Stimulated activated naive CD8-positive, alpha-beta T cell treated with anti-CD3 and anti-CD28 coated beads, Interleukin-15, Interleukin-2, amounts not matched to agents 100 U/mL and 50 U/mL, for 24 hours (primary cell): ENCODE results near the gene CNTNAP4.

ENCODE experiments used
- ATAC-seq: fragments of 150-1000 bp; cut with Tn5 transposase; one replicate; pipeline ENCODE4 v1.10.0; 2021
- DNase-seq: peaks from one replicate; pipeline ENCODE4 v3.0.0; 2021

The CNTNAP4 gene

GRCh38 chr16:76490036-76490639 is 212.9 kb downstream of the CNTNAP4 start:
- DNase-seq: no peak
- no peak for ATAC-seq

GRCh38 chr16:76500006-76500405 is 222.8 kb downstream of the CNTNAP4 start:
- no peak for DNase-seq
- ATAC-seq: no peak

GRCh38 chr16:76502063-76502462 is 224.9 kb downstream of the CNTNAP4 start:
- no peak for ATAC-seq
- no peak for DNase-seq

- DNase-seq: no peak
- no peak for ATAC-seq
These were observed 225.4 kb downstream of the CNTNAP4 start for GRCh38 chr16:76502555-76502954.

- no peak for DNase-seq
- no peak for ATAC-seq
These were observed 225.9 kb downstream of the CNTNAP4 start for GRCh38 chr16:76503091-76503490.

- DNase-seq: no peak
These were observed 234.0 kb downstream of the CNTNAP4 start for GRCh38 chr16:76511203-76511602.

GRCh38 chr16:76518781-76519180 is 241.6 kb downstream of the CNTNAP4 start:
- ATAC-seq (no peak), DNase-seq (no peak)

More at GRCh38 chr16:76511203-76511602, 234.0 kb downstream of the CNTNAP4 start:
- no peak for ATAC-seq

- no peak for ATAC-seq
- no peak for DNase-seq
These were observed 247.2 kb downstream of the CNTNAP4 start for GRCh38 chr16:76524356-76524755.

GRCh38 chr16:76524769-76525168 is 247.6 kb downstream of the CNTNAP4 start:
- DNase-seq (no peak), ATAC-seq (no peak)

- DNase-seq (no peak), ATAC-seq (no peak)
These were observed 250.0 kb downstream of the CNTNAP4 start for GRCh38 chr16:76527244-76527643.

- ATAC-seq: no peak
- DNase-seq: no peak
These were observed 251.9 kb downstream of the CNTNAP4 start for GRCh38 chr16:76529120-76529519.

GRCh38 chr16:76531236-76531635 is 254.0 kb downstream of the CNTNAP4 start:
- no peak for ATAC-seq
- DNase-seq: no peak

GRCh38 chr16:76532188-76532973 is 255.2 kb downstream of the CNTNAP4 start:
- no peak for DNase-seq
- no peak for ATAC-seq

- ATAC-seq (no peak), DNase-seq (no peak)
These were observed 262.4 kb downstream of the CNTNAP4 start for GRCh38 chr16:76539609-76540008.

GRCh38 chr16:76541070-76541469 is 263.9 kb downstream of the CNTNAP4 start:
- ATAC-seq (no peak), DNase-seq (no peak)

- no peak for ATAC-seq
- no peak for DNase-seq
These were observed 288.3 kb downstream of the CNTNAP4 start for GRCh38 chr16:76565542-76565941.

- DNase-seq: no peak
- ATAC-seq: no peak
These were observed 294.6 kb downstream of the CNTNAP4 start for GRCh38 chr16:76571755-76572154.

GRCh38 chr16:76573281-76573680 is 296.1 kb downstream of the CNTNAP4 start:
- ATAC-seq (no peak), DNase-seq (no peak)

- ATAC-seq: no peak
These were observed 297.4 kb downstream of the CNTNAP4 start for GRCh38 chr16:76574651-76575050.

GRCh38 chr16:76576526-76576925 is 299.3 kb downstream of the CNTNAP4 start:
- DNase-seq (no peak), ATAC-seq (no peak)

More at GRCh38 chr16:76574651-76575050, 297.4 kb downstream of the CNTNAP4 start:
- DNase-seq: no peak

GRCh38 chr16:76577003-76577402 is 299.8 kb downstream of the CNTNAP4 start:
- DNase-seq (no peak), ATAC-seq (no peak)

GRCh38 chr16:76579277-76579922 is 302.2 kb downstream of the CNTNAP4 start:
- ATAC-seq (no peak), DNase-seq (no peak)

GRCh38 chr16:76583466-76583865 is 306.3 kb downstream of the CNTNAP4 start:
- DNase-seq: no peak
- no peak for ATAC-seq
